OCI-LY7 (cell line): Measurements from ENCODE around the gene CD52. TPM values are rescaled to one million over a fixed set of nuclear protein-coding genes. Genes with fewer than 3 reads are reported as not detected.

ENCODE experiments used
- BruUV-seq: library from RNA; stranded (reverse); fragments of 400-500 nt; replicated peaks from 2 replicates; lab custom pipeline; 2021; lab: Mats Ljungman, UMichigan
- CTCF ChIA-PET: fragments of 300-600 bp; sonication (Branson Sonifier 250); formaldehyde crosslinking; loops from one replicate; lab custom pipeline; 2022; ENCODE audit warnings: antibody characterized with exemption; ENCODE audit not compliant: unreplicated experiment; lab: Charles Lee
- POLR2A ChIA-PET: fragments of 300-600 bp; sonication (Branson Sonifier 250); formaldehyde crosslinking; loops from one replicate; lab custom pipeline; 2022; ENCODE audit warnings: antibody characterized with exemption; lab: Charles Lee
- DNase-seq: peaks from one replicate; pipeline ENCODE4 v3.0.0-alpha.2; 2015; ENCODE audit warnings: low spot score
- H2AFZ ChIP-seq: fragments of 200-600 bp; sonication (generic), shearing (Covaris generic); 2 replicates; pipeline ENCODE4 v1.6.1; 2014; ENCODE audit warnings: mild to moderate bottlenecking, antibody characterized with exemption, low read length, moderate library complexity
- H3K27ac ChIP-seq: fragments of 200-600 bp; sonication (generic); 2 replicates; pipeline ENCODE4 v1.5.1; 2014; ENCODE audit warnings: mixed run types, low read depth, mild to moderate bottlenecking, moderate library complexity, low read length, inconsistent platforms; ENCODE audit not compliant: poor library complexity, severe bottlenecking
- H3K36me3 ChIP-seq: fragments of 200-600 bp; sonication (generic); 2 replicates; pipeline ENCODE4 v1.6.1; 2014; ENCODE audit warnings: mild to moderate bottlenecking, antibody characterized with exemption, low read length, moderate library complexity, mixed read lengths; ENCODE audit not compliant: insufficient read depth
- H3K4me1 ChIP-seq: fragments of 200-600 bp; sonication (generic); 2 replicates; pipeline ENCODE4 v1.5.1; 2014; ENCODE audit warnings: mild to moderate bottlenecking, low read length; ENCODE audit not compliant: insufficient read depth, poor library complexity, severe bottlenecking
- H3K4me2 ChIP-seq: fragments of 200-600 bp; sonication (generic); 2 replicates; pipeline ENCODE4 v1.6.1; 2014; ENCODE audit warnings: mild to moderate bottlenecking, low read length
- H3K4me3 ChIP-seq: fragments of 200-600 bp; sonication (generic); 2 replicates; pipeline ENCODE4 v1.5.1; 2014; ENCODE audit warnings: mild to moderate bottlenecking, low read depth, low read length; ENCODE audit not compliant: poor library complexity, severe bottlenecking
- H3K79me2 ChIP-seq: fragments of 200-600 bp; sonication (generic); 2 replicates; pipeline ENCODE4 v1.6.1; 2016; ENCODE audit warnings: low read depth, mild to moderate bottlenecking, low read length, moderate library complexity, mixed read lengths; ENCODE audit not compliant: insufficient read depth
- H3K9me2 ChIP-seq: fragments of 200-600 bp; sonication (generic); 2 replicates; pipeline ENCODE4 v1.6.1; 2016; ENCODE audit warnings: mild to moderate bottlenecking, low read length, mixed read lengths; ENCODE audit not compliant: insufficient read depth
- H3K9me3 ChIP-seq: fragments of 200-600 bp; sonication (generic); 2 replicates; pipeline ENCODE4 v1.6.1; 2014; ENCODE audit warnings: mild to moderate bottlenecking, mixed run types, low read length, mixed read lengths
- H4K20me1 ChIP-seq: fragments of 200-600 bp; sonication (generic); 2 replicates; pipeline ENCODE4 v1.6.1; 2014; ENCODE audit warnings: mild to moderate bottlenecking, antibody characterized with exemption, low read length, moderate library complexity, mixed read lengths; ENCODE audit not compliant: insufficient read depth
- EZH2phosphoT487 ChIP-seq: fragments of 200-600 bp; sonication (generic); IDR thresholded peaks from 2 replicates; pipeline ENCODE4 v1.6.1; 2018; ENCODE audit warnings: low read depth, borderline replicate concordance, mild to moderate bottlenecking, mixed run types, antibody characterized with exemption, low read length, moderate library complexity, mixed read lengths
- intact Hi-C: fragments of 100-400 bp; cut with micrococcal nuclease; formaldehyde crosslinking; loops from one replicate; pipeline ENCODE4 v1.10.0; 2022; ENCODE audit not compliant: unreplicated experiment
- total RNA-seq, 2 experiments: library from RNA; depleted of rRNA in 1 of 2; stranded (reverse); fragments of >200 nt in 1 of 2; shearing (Covaris generic) in 1 of 2; gene quantifications; 2 replicates each; pipeline ENCODE4 v1.2.3, GENCODE V29; 2014 to 2022
- TF ChIP-seq, protein P1 (sequence below): fragments of 200-600 bp; sonication (generic); conservative IDR thresholded peaks from 2 replicates; pipeline ENCODE4 v1.5.1; 2014; ENCODE audit warnings: mild to moderate bottlenecking, antibody characterized with exemption, low read length, moderate library complexity, mixed read lengths

CD52 gene
- total RNA-seq, 2 experiments from 2014 or later, result 470 to 769 TPM

DNA sequence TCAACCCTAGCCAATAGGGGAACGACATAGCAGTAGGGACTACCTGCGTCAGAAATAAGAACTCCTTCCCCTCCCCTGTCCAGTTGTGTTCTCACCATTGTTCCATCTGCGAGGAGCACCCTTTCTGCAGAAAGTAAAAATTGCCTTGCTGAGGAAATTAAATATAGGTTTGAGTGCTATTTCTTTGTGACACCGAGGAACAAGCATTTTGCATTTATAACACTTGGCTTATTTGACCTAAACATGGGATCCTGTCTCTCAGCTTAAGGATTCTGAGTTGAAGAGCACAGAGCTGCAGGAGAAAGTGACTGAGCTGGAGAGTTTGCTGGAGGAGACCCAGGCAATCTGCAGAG, 48.6 kb upstream of the CD52 start:
- no peaks in the 10 kb centered on the region for H3K79me2 ChIP-seq
- H3K4me3 ChIP-seq, result no peak overlapping the region
- DNase-seq, result no peak
- TF ChIP-seq, protein P1, sequence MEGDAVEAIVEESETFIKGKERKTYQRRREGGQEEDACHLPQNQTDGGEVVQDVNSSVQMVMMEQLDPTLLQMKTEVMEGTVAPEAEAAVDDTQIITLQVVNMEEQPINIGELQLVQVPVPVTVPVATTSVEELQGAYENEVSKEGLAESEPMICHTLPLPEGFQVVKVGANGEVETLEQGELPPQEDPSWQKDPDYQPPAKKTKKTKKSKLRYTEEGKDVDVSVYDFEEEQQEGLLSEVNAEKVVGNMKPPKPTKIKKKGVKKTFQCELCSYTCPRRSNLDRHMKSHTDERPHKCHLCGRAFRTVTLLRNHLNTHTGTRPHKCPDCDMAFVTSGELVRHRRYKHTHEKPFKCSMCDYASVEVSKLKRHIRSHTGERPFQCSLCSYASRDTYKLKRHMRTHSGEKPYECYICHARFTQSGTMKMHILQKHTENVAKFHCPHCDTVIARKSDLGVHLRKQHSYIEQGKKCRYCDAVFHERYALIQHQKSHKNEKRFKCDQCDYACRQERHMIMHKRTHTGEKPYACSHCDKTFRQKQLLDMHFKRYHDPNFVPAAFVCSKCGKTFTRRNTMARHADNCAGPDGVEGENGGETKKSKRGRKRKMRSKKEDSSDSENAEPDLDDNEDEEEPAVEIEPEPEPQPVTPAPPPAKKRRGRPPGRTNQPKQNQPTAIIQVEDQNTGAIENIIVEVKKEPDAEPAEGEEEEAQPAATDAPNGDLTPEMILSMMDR, result no peak
- TF ChIP-seq EZH2phosphoT487, result no peak
- H2AFZ ChIP-seq, result no peak overlapping the region
- H3K36me3 ChIP-seq, result peaks cover 94% of the 10 kb centered on the region
- H3K9me2 ChIP-seq, result no peaks in the 10 kb centered on the region
- CTCF ChIA-PET, result no interaction called here
- H3K9me3 ChIP-seq, result peaks cover 20% of the 10 kb centered on the region
- POLR2A ChIA-PET, result interaction anchor here (0.6 kb wide), 1 partner anchor 192 kb away, joined by 3 read pairs; no protein-coding TSS in a partner anchor
- intact Hi-C loops, result no loop called here
- H3K27ac ChIP-seq, result no peak overlapping the region
- no peak overlapping the region for H3K4me2 ChIP-seq
- BruUV-seq, result no TSS peak
- H4K20me1 ChIP-seq, result no peaks in the 10 kb centered on the region
- no peaks in the 10 kb centered on the region for H3K4me1 ChIP-seq

DNA sequence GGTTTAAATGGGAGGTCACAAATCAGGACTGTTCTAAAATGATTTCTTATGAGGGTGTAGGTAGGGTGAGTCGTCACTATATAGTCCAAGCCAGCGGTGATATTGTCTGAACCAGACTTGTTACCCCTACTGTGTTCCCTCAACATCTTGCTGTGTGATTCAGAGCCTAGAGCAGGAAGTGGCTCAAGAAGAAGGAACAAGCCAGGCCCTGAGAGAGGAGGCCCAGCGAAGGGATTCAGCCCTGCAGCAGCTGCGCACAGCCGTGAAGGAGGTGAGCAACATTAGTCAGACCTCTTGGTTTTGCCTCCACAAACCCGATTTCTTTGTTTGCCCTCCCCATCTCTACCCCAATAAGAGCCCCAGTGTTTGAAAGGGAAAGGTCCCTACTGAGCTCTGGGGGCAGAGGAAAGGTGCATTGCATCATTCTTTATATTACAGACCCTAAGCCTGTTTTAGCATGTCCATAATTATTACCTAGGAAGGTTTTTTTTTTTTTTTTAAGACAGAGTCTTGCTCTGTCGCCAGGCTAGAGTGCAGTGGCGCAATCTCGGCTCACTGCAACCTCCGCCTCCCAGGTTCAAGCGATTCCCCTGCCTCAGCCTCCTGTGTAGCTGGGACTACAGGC, 42.8 kb upstream of the CD52 start:
- peaks cover 26% of the 10 kb centered on the region for H3K4me1 ChIP-seq
- no peak for TF ChIP-seq EZH2phosphoT487
- TF ChIP-seq, protein P1, result no peak
- H3K9me3 ChIP-seq, result no peaks in the 10 kb centered on the region
- H3K4me2 ChIP-seq, result no peak overlapping the region
- BruUV-seq, result no TSS peak
- H2AFZ ChIP-seq, result no peak overlapping the region
- ChIA-PET POLR2A (interaction anchor here (0.6 to 0.7 kb wide), 2 partner anchors 48 to 105 kb away, joined by 3 read pairs; no protein-coding TSS in a partner anchor), CTCF (no interaction called here)
- intact Hi-C loops, result loop anchor here (2.0 kb wide), 1 partner anchor 142 kb away; no protein-coding TSS in a partner anchor
- no peak for DNase-seq
- H3K4me3 ChIP-seq, result no peak overlapping the region
- no peaks in the 10 kb centered on the region for H4K20me1 ChIP-seq
- peaks cover 88% of the 10 kb centered on the region for H3K36me3 ChIP-seq
- no peaks in the 10 kb centered on the region for H3K9me2 ChIP-seq
- H3K27ac ChIP-seq, result no peak overlapping the region
- H3K79me2 ChIP-seq, result no peaks in the 10 kb centered on the region
